Activated CD8-positive, alpha-beta memory T cell treated with anti-CD3 and anti-CD28 coated beads, Interleukin-2, amount 50 U/mL, for 48 hours (primary cell): ENCODE results near the gene RAP1GDS1.
"Not testable (repeated sequence)": the region's sequence is repeated elsewhere in the genome, so short reads cannot be mapped to it uniquely, and the experiment has no call there.

Source experiments
- DNase-seq: peaks from one replicate; pipeline ENCODE4 v3.0.0-alpha.2; 2020

RAP1GDS1 gene

DNA sequence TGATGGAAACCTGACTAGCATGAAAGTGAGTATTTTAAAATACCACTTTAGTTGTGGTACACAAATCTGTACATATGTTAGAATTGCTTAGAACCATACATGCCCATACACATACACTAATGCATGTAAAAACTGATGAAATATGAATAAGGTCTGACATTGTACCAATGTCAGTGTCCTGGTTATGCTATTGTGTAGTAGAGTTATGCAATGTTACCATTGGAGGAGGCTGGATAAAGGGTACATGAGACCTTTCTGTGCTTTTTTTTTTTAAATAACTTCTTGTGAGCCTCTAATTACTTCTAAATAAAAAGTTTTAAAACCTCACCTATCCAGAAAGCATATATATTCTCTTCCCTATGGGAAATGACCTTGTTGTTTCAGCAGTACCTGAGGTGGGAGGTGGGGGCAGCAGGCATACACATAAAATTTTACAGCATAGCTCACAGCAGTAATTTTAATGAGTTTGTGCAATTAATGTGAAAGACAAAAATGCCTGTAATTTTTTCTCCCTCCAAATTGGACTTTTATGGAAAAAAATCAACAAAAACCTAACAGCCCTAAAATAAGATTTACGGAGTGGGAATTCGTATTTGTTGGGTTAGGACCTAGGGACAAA is 97.6 kb downstream of the RAP1GDS1 start:
- no peak for DNase-seq

DNA sequence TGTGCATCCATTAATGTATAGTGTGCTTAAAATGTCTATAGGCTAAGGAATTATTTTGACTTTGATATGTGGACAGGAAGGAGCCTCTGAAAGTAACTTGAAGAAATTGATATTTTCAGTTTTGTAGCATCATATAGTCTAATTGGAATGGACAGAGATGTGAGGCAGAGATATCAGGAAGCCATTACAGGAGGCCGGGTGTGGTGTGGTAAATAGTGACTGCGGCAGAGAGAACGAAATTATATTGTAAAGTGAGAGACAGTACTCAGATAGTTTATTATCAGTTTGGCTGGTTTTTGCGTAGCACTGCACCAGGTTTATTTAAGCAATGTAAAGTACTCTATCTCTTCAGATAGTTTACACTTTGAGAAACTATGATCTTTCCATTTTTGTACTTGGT is 98.5 kb downstream of the RAP1GDS1 start:
- no peak for DNase-seq

DNA sequence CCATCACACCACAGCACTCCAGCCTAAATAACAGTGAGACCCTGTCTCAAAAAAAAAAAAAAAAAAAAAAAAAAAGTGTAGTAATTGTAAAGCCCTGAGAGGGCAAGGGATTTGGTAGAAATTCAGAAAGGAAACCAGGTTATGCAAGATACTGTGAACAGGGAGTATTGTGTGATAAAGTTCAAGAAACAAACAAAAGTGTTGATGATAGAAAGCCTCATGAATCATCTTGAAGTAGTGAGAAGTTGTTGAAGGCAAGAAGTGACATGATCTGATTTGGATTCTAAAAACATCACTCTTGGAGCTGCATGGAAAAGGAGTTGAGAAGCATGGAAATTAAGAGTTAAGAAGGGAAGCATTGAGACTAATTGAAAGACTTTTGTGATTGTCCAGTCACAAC is 102.2 kb downstream of the RAP1GDS1 start:
- DNase-seq: no peak

DNA sequence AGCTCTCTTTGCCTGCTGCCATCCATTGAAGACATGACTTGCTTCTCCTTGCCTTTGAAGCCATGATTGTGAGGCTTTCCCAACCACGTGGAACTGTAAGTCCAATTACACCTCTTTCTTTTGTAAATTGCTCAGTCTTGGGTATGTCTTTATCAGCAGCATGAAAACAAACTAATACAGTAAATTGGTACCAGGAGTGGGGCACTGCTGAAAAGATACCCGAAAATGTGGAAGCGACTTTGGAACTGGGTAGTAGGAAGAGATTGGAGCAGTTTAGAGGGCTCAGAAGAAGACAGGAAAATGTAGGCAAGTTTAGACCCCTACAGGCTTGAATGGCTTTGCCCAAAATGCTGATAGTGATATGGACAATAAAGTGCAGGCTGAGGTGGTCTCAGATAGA is 105.1 kb downstream of the RAP1GDS1 start:
- not testable (repeated sequence) for DNase-seq

DNA sequence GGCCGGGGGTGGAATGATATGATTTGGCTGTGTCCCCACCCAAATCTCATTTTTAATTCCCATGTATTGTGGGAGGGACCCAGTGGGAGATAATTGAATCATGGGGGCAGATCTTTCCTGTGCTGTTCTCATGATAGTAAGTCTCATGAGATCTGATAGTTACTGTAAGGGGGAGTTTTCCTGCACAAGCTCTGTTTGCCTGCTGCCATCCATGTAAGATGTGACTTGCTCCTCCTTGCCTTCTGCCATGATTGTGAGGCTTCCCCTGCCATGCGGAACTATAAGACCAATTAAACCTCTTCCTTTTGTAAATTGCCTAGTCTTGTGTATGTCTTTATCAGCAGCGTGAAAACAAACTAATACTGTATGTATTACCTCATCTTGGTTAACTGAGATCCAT is 106.8 kb downstream of the RAP1GDS1 start:
- DNase-seq: not testable (repeated sequence)

DNA sequence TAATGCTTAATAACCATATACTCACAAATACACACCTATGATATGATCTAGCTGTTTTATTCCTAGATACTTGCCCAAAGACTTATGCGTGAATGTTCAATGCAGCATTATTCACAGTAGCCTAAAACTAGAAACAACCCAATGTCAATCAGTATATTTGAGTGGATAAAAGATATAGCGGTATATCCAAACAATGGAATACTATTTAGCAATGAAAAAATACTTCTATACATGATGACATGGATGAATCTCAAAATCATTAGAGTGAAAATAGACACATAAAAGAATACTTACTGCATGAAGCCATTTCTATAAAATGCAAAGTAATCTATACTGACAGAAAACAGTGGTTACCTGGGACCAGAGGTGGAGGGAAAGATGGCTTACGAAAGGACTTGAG is 108.1 kb downstream of the RAP1GDS1 start:
- no peak for DNase-seq

DNA sequence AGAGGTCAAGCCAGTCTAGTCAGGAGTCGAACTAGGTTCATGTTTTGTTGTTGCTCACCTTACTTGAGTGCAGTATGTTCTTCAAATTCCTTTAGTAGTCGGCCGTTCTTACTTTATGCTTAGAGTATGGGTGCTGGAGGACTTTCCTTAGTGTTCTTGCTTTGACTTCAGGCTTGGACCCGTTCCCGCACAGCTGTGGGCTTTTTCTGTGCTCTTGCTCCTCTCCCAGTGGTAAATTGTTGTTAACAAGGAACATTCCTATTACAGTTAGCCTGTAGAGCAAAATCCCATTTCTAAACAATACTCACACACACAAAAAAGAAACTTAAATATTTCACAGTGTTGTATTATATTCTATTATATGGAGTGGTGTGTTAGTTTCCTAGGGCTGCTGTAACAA is 113.5 kb downstream of the RAP1GDS1 start:
- no peak for DNase-seq

DNA sequence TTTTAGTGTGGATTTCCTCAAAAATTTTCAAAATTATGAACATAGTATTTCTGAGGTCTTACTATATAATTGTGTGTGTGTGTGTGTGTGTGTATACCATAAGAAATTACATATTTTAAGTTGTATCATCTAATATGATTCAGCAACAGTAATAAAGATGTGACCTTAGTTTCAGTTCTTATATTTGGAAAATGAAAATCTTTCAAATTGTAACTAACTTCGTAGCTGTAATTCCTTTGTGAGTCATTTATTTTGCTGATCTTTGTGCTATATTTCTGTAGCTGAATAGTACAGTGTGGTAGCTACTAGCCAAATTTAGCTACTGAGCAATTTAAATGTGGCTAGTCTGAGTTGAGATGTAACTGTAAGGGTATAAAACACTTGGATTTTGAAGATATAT is 116.4 kb downstream of the RAP1GDS1 start:
- no peak for DNase-seq

DNA sequence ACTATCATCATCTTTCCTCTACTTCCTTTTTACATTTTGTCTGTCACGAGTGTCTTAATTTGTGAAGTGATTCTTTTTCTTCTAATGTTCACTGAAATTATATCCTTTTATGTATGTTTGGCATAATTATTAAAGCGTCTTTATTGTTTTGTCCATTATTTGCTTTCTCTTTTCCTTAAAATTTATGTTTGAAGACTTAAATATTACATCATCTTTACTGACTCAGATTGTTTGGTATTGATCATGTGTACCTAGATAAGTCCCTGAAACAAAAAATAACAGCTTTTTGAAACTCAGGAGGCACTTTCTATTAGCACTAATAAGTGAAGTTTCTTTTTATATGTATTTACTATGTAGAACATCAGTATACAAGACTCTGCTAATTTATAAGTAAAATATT is 120.1 kb downstream of the RAP1GDS1 start:
- no peak for DNase-seq

DNA sequence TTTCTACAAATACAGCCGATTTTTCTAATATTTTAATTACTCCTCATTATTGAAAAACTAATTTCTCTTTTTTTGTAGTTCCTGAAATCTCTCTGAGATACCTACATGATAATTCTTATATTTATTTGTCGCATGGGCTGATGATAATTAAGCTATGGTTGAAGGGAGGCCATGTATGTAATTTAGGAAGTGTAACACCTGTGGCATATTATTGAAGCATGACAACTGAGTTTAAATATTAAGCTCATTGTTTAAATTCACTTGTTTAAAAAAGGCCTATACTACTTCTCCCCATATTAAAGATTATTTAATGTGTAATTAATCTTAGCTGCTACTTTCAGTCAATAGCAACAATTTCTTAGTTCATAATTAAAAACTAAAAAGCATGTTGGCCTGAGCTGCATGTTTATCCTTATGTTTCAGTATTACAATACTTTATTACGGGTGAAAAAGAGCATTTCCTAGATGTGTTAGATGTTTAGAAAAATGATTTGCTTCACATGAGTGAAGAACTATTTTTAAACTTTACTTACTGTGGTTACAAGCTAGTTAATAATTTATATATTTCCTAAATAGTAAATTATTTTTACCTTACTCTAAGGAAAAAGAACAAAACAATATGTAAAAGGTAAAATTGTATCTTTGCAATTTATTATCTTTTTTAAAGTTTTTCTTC is 122.4 kb downstream of the RAP1GDS1 start:
- no peak for DNase-seq

DNA sequence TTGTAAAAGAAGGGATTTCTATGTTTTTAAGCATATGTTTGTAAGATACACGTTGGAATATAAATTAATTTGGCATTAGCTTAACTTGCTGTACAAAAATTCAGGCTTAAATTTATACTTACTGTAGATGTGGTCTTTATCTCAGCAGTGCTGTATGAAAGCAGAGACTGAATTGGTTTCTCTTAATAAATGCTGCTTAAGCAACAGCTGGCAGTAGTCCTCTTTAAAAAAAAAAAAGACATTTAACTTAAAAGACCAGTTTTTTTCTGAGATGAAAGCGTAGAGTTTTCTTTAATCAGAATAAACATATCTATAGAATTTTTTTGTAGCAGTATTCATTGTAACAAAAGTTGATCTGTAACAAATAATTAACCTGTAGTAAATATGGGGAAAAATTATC is 124.6 kb downstream of the RAP1GDS1 start:
- DNase-seq: no peak

DNA sequence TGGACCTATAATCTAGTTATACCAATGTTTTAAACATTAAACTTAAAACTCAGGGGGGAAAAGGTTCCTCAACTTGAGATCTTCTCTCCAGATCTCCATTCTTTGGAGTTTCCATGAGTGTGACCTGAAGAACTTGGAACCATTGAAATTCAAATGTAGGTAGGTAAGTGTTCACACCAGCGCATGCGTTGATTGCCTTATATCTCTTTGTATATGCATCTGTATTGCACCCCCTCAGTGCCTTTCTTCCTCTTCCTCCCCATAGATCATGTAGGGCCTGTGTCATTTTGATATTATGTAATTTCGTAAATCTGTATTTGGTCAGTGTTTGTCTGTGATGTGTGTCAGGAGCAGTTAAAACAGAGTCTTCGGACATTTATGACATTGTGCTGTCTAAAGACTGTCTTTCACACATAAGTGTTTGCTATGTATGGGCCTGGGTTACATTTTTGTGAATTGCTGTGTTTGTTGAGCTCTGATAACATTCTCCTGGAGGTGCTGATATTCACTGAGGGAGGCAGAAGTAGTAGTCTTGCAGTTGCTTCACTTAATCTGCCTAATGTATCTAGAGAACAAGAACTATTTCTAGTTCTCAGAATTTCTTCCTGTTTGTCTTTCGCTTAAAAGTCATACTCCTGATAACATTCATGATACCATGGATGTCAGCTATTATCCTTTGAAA is 126.3 kb downstream of the RAP1GDS1 start:
- DNase-seq: no peak

DNA sequence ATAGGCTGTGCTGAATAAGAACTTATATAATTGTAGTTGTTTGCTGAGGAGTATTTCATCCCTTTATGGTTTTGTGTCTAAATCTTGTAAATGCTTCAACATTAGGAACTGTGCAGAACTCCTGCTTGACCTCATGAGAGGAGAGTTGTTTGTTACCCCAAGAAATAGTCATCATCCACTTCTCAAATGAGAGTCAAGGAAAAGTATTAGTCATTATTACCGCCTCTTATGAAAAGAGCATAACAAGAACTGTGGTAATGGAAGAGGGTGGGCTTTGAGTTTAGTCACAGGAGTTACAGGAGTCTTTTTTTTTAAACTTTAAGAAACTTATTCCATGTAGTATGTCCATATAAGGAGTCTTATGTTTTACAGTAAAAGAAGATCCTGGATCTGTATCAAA is 132.9 kb downstream of the RAP1GDS1 start:
- no peak for DNase-seq

DNA sequence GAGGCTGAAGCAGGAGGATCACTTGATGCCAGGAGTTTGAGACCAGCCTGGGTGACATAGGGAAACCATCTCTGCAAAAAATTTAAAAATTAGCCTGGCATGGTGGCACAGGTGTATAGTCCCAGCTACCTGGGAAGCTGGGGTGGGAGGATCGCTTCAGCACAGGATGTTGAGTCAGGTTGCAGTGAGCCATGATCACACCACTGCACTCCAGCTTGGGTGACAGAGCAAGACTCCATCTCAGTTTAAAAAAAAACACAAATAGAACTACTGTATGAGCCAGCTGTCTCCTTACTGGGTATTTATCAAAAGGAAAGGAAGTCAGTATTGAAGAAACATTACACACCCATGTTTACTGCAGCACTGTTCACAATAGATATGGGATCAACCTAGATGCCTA is 138.7 kb downstream of the RAP1GDS1 start:
- DNase-seq: no peak

DNA sequence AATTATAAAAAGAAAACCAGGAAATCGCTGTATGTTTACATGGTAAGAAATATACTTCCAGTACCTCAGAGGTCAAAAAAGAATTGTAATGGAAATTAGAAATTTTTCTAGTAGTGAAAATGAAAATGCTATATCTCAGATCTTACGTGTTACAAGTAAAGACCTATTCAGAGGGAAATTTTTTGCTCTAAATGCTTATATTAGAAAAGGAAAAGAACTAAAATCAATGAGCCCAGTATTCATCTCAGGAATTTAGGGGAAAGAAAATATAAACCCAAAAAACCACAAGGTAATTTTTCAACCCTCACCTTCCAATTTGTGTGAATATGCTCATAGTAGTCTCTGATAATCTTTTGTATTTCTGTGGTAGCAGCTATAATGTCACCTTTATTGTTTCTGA is 145.6 kb downstream of the RAP1GDS1 start:
- DNase-seq: no peak

DNA sequence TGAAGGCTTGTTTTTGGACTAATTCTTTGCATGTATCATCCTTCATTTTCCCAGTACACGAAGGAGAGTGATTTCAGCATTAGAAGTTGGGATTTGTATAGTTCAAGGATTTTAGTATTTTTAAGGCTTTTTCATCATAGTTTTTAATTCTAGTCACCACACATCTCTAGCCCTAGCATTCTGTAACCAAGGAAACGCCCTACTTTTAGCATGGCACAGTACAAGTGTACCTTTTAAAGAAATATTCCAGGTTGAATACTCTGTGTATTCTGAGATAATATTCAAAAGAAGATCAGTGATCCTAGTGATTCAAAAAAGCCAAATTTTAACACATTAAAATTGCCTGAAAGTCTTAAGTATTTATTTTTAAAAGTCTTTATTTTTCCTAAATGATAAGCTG is 150.5 kb downstream of the RAP1GDS1 start:
- no peak for DNase-seq

DNA sequence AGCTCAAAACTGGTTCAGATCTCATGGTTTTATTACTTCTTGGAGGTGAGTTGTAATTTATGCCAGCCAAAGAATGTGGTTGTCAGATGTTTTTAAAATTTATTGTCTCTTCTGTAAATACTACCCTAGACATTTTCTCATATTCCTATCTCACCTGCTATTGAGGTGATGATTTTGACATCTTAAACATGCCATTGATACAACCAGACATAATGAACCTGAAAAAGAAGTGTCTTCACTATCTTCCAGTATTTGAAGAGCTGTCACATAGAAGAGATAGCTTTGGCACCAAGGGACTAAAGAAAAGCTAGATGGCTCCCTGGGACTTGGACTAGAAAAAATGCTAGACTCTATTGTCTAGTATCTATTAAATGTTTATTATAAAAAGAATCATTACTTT is 155.7 kb downstream of the RAP1GDS1 start:
- no peak for DNase-seq

DNA sequence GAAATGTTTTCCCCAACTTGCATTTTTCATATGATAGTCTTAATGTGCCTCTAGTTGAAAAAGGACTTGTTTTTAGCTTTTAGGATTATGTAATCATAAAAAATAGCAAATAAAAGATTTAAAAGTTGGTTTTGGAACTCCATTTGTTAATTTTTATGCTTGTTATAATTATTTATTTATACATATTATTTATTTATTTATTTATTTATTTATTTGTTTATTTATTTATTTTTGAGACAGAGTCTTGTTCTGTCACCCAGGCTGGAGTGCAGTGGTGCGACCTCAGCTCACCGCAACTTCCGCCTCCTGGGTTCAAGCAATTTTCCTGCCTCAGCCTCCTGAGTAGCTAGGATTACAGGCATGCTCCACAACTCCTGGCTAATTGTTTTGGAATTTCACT is 159.0 kb downstream of the RAP1GDS1 start:
- not testable (repeated sequence) for DNase-seq

DNA sequence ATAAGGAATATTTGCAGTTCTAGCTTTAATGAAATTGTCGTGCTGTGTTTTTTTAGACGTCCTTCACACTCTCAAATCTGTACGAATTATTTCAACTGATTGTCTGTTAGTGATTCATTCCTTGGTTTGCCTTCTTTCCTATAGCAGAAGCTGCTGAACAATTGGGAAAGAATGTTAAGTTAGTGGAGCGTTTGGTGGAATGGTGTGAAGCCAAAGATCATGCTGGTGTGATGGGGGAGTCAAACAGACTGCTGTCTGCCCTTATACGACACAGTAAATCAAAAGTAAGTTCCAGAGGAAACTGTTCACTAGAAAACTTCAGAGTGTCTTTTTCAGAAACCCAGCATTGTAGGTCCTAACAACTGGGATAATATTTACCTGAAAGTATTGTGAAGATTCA is 159.9 kb downstream of the RAP1GDS1 start:
- no peak for DNase-seq

DNA sequence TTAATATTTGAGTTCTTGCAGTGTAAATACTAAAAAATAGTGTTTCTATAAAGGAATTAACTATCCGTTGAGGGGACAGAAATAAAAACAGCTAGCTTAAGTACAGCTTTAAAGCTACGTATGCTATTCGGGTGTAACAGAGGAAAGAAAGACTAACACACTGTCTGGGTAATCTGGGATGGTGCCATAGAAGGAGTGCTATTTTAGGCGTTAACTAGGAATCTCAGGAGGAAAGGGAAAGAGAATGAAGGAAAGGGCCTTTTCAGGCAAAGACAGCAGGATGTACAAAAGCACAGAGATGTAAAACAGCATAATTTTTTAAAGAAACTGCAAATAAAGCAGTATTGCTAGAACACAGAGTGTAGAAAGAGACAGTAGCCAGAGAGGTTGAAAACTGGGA is 161.8 kb downstream of the RAP1GDS1 start:
- no peak for DNase-seq

DNA sequence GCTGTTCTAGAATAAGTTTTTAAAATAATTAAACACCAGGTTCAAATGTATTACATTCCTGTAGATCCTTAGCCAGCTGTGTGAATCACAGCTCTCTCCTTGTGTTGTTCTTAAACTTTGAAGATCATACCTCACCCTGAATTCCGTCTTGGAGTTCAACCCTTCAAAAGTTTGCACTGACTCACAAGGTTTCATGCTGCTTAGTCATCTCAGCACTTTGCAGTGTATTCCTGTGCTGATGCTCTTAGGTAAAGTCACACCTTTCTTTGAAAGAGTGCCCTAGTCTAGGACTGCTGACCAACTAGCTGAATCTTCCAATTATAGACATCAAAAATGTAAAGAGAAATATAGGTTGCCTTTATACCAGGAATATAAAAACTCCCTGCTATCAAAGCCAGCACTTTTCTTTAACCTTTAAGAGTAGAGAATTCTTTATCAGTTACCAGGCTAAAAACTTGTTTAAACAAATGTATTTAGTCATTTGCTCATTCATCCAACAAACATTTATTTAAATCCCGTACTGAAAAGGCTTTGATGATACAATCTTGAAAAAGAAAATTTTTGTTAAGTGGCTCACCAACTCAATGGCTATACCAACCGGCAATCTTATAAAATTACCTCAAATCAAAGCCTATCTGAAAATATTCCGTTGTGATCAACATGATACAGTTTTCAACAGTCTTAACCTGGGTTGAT is 169.7 kb downstream of the RAP1GDS1 start:
- DNase-seq: no peak

DNA sequence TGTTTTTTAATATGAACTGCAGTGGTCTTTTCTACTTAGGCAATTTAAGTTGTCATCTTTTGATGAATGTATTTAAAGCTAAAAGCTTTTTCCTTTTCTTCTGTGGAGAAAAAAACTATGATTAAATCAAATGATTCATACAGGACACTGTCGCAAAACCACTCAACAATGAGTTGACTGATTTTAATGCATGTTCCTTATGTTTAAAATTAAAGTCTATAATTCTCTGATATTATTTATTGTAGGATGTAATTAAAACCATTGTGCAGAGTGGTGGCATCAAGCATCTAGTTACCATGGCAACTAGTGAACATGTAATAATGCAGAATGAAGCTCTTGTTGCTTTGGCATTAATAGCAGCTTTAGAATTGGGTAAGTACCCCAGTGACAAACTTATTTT is 172.5 kb downstream of the RAP1GDS1 start:
- DNase-seq: no peak

DNA sequence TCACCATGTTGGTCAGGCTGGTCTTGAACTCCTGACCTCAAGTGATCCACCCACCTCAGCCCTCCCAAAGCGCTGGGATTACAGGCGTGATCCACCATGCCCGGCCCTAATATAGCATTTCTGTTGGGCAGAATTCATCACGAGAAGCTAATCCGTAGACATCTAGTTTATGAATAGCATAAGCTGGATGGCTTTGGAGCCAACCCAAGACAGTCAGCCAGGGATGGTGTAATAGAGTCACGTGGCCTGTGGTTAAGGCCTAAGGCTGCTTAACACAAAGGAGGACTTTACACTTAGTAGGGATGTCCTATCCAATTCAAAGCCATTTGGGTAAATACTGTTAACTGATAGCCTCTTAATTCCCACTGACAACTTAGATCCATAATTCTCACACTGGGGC is 173.6 kb downstream of the RAP1GDS1 start:
- DNase-seq: no peak

DNA sequence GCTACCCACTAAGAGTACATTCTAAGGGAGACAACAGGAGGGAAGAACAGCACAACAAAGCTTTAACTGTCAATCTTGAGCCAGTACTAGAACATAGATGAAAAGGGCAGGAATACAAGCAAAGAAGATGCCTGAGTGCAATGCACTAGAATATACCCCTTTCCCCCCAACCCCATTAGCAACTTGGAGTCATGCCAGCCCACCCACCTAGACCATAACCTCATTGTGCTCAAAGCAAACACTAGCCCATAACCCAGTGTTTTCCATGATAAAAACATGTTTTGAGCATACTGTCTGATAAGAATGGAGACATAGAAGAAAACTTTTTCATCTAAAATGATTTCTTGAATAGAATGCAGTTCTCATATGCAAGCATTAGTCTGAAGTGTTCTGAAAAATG is 183.2 kb downstream of the RAP1GDS1 start:
- no peak for DNase-seq
